HFFc6 (cell line): ENCODE results near the gene AK9. TPM values are rescaled to one million over a fixed set of nuclear protein-coding genes. Genes with fewer than 3 reads are reported as not detected.

Experiments used
- DNase-seq: peaks from one replicate; pipeline ENCODE4 v3.0.0-alpha.2; 2018
- H3K27ac Mint-ChIP-seq: 2 replicates; pipeline ENCODE4 v1.8.0; 2020; ENCODE audit warnings: mild to moderate bottlenecking, mixed read lengths
- H3K27me3 Mint-ChIP-seq: 2 replicates; pipeline ENCODE4 v1.8.0; 2021; ENCODE audit warnings: mild to moderate bottlenecking, moderate library complexity, mixed read lengths; ENCODE audit not compliant: insufficient read depth
- H3K36me3 Mint-ChIP-seq: 2 replicates; pipeline ENCODE4 v1.8.0; 2021; ENCODE audit warnings: low read depth, mixed read lengths
- H3K4me1 Mint-ChIP-seq: 2 replicates; pipeline ENCODE4 v1.8.0; 2020; ENCODE audit warnings: low read depth, mixed read lengths
- H3K4me3 Mint-ChIP-seq: 2 replicates; pipeline ENCODE4 v1.8.0; 2020; ENCODE audit warnings: mild to moderate bottlenecking, moderate library complexity, mixed read lengths
- H3K9me3 Mint-ChIP-seq: 2 replicates; pipeline ENCODE4 v1.8.0; 2020; ENCODE audit warnings: mild to moderate bottlenecking, mixed read lengths
- CTCF ChIP-seq: fragments of 200-600 bp; sonication (generic); IDR thresholded peaks from 2 replicates; pipeline ENCODE4 v1.5.0; 2021; ENCODE audit warnings: antibody characterized with exemption, mild to moderate bottlenecking
- total RNA-seq, 6 experiments: library from RNA; stranded (reverse); fragmentation: NEBNext Ultra II Directional; extraction: Animal tissue kit (Norgen Biotek cat#: 25700); gene quantifications; 2 replicates in 1 of 6; 3 replicates in 5 of 6; pipeline ENCODE4 v1.2.3, GENCODE V29; 2021

The AK9 gene
- total RNA-seq, 6 experiments from 2014 or later = 1.2 to 2.0 (median 1.5) TPM

GRCh38 chr6:109447878-109448555 lies 243.0 kb downstream of the AK9 start:
- Mint-ChIP-seq H3K27me3 (no peaks in the 10 kb centered on the region; the same call in 1 of the 2 replicates), H3K4me3 (no peak overlapping the region; the same call in 1 of the 2 replicates), H3K36me3 (peaks cover 19% of the 10 kb centered on the region), H3K4me1 (no peaks in the 10 kb centered on the region), H3K27ac (peak overlapping the region; percentile 49), H3K9me3 (no peaks in the 10 kb centered on the region)
- DNase-seq = no peak
- TF ChIP-seq CTCF = no peak

GRCh38 chr6:109447087-109447486 lies 243.9 kb downstream of the AK9 start:
- Mint-ChIP-seq H3K27me3 (no peaks in the 10 kb centered on the region; the same call in 1 of the 2 replicates), H3K27ac (no peak overlapping the region), H3K9me3 (no peaks in the 10 kb centered on the region), H3K36me3 (peaks cover 28% of the 10 kb centered on the region), H3K4me1 (peaks cover 3% of the 10 kb centered on the region), H3K4me3 (no peak overlapping the region)
- no peak for DNase-seq
- TF ChIP-seq CTCF = no peak

GRCh38 chr6:109446541-109446940 lies 244.5 kb downstream of the AK9 start:
- no peak for DNase-seq
- H3K36me3 Mint-ChIP-seq = peaks cover 29% of the 10 kb centered on the region
- TF ChIP-seq CTCF = no peak

GRCh38 chr6:109446072-109446471 lies 244.9 kb downstream of the AK9 start:
- no peak overlapping the region for H3K4me3 Mint-ChIP-seq
- H3K27ac Mint-ChIP-seq = no peak overlapping the region
- peaks cover 29% of the 10 kb centered on the region for H3K36me3 Mint-ChIP-seq
- no peak for TF ChIP-seq CTCF
- H3K27me3 Mint-ChIP-seq = peaks cover 5% of the 10 kb centered on the region
- DNase-seq = no peak
- peaks cover 12% of the 10 kb centered on the region for H3K4me1 Mint-ChIP-seq
- H3K9me3 Mint-ChIP-seq = no peaks in the 10 kb centered on the region

More at GRCh38 chr6:109446541-109446940, 244.5 kb downstream of the AK9 start:
- Mint-ChIP-seq H3K4me3 (no peak overlapping the region), H3K27ac (no peak overlapping the region), H3K9me3 (no peaks in the 10 kb centered on the region), H3K4me1 (peaks cover 9% of the 10 kb centered on the region), H3K27me3 (peaks cover under 1% of the 10 kb centered on the region)

GRCh38 chr6:109445382-109445781 lies 245.6 kb downstream of the AK9 start:
- Mint-ChIP-seq H3K36me3 (peaks cover 25% of the 10 kb centered on the region), H3K4me1 (peaks cover 12% of the 10 kb centered on the region), H3K9me3 (no peaks in the 10 kb centered on the region), H3K27ac (no peak overlapping the region; the same call in 1 of the 2 replicates), H3K27me3 (peaks cover 6% of the 10 kb centered on the region), H3K4me3 (no peak overlapping the region)
- TF ChIP-seq CTCF = peak; percentile 28
- no peak for DNase-seq
